ENCODE data around the gene ATP9B. TPM values are rescaled to one million over a fixed set of nuclear protein-coding genes. Genes with fewer than 3 reads are reported as not detected.
A peak's percentile ranks its signal among the peaks of the same experiment; 100 is the strongest.

ATP9B gene
- total RNA-seq, 2 donors from 2014 or later, result 69.5 to 72.4 TPM

DNA sequence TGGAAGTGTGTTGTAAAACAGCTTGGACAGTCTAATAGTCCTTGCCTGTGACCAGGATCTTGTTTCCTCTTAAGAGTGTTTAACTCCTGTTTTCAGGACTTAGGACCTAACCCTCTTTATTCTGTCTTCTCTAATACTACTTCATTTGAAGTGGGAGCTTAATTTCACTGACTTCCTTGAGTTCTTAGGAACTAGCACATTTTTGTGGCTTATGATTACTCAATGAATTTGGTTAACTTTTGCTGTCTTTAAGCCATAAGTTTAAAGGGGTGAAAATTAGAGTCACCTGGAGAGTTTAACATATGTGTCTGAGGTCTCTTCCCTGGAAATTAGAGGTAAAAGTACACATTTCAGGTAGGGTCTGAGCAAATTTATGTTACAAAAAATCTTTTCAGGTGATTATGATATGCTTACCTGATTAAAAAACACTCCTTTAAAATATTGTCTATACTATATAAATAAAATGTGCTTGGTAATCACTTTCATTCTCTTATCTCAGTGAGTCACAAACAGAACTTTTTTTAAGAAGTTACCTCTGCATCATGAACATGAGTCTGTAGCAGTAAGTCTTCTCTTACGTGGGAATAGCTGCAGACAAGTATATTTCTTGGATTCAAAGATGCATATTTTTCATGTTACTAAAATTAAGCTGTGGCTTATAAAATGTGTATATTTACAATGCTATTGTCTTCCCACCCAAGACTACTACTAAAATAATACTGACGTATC is 52.7 kb downstream of the ATP9B start:
- no peak overlapping the region for H3K4me3 Mint-ChIP-seq
- ATAC-seq, result no peak
- H3K36me3 Mint-ChIP-seq (ENCODE audit: low read depth), result peaks cover 8% of the 10 kb centered on the region
- H3K4me1 Mint-ChIP-seq, result peaks cover 11% of the 10 kb centered on the region
- no peaks in the 10 kb centered on the region for H3K27me3 Mint-ChIP-seq
- H3K9me3 ChIP-seq (ENCODE audit: control insufficient read depth, low read length, poor library complexity, severe bottlenecking), result no peaks in the 10 kb centered on the region
- DNase-seq, result no peak
- no peak overlapping the region for H3K27ac Mint-ChIP-seq

DNA sequence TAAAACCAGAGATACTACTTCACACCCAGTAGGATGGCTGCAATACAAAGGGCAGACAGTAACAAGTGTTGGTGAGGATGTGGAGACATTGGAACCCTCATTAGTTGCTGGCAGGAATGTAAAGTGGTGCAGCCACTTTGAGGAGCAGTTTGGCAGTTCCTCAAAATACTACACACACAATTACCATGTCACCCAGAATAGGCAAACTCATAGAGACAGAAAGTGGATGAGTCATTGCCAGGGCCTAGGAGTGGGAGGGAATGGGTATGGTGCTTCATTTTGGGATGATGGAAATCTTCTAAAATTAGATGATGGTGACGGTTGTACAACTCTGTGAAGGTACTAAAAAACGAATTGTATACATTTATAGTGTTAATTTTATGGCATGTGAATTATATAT is 54.8 kb downstream of the ATP9B start:
- Mint-ChIP-seq H3K27ac (no peak overlapping the region), H3K4me3 (no peak overlapping the region), H3K36me3 (ENCODE audit: low read depth) (peaks cover 7% of the 10 kb centered on the region), H3K4me1 (peaks cover 8% of the 10 kb centered on the region), H3K27me3 (no peaks in the 10 kb centered on the region)
- ATAC-seq (no peak), DNase-seq (no peak)
- H3K9me3 ChIP-seq (ENCODE audit: control insufficient read depth, low read length, poor library complexity, severe bottlenecking), result no peaks in the 10 kb centered on the region

DNA sequence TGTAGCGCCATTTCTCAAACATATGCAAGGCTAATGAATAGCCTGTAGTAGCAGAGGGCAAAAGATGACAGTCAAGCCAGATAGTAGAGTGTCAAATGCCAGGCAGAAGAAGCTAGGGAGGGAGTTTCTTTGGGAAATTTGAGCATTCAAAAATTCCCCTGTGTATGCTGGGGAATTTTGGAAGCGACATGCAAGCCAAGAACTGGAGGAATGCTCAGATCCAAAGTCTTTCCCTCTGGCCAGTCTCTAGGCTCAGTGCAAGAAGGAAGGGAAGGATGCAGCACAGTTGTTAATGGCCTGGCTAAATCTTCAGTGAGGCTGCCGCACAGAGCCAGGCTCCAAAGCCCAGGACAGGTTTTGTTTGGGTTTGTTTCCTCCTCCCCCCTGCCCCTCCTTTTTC is 59.9 kb downstream of the ATP9B start:
- peak overlapping the region; percentile 6 for H3K27ac Mint-ChIP-seq
- ATAC-seq (no peak), DNase-seq (no peak)
- H3K27me3 Mint-ChIP-seq, result no peaks in the 10 kb centered on the region
- peaks cover 12% of the 10 kb centered on the region for H3K36me3 Mint-ChIP-seq (ENCODE audit: low read depth)
- H3K4me3 Mint-ChIP-seq, result no peak overlapping the region
- H3K9me3 ChIP-seq (ENCODE audit: control insufficient read depth, low read length, poor library complexity, severe bottlenecking), result no peaks in the 10 kb centered on the region
- peaks cover 18% of the 10 kb centered on the region for H3K4me1 Mint-ChIP-seq

DNA sequence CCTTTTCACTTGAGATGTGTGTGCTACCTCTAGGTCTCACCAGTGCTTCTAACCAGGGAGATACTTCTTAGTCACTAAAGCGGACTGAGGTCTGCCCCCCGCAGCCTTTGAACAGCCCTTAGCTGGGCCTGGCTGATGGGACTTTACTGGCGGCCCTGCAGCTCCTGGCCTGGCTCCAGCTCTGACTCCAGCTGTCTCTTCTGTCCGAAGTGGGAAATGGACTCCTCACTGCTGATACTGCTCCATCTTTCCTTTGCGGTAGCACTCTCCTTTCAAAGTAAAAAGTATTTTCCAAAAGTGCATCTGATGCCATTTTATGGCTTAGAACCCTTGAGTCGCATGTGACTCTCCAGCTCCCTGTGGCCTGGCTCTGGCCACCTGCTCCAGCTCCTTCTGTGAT is 64.5 kb downstream of the ATP9B start:
- no peaks in the 10 kb centered on the region for H3K9me3 ChIP-seq (ENCODE audit: control insufficient read depth, low read length, poor library complexity, severe bottlenecking)
- Mint-ChIP-seq H3K4me3 (no peak overlapping the region), H3K36me3 (ENCODE audit: low read depth) (peaks cover 10% of the 10 kb centered on the region), H3K27ac (peak overlapping the region; percentile 61), H3K4me1 (peaks cover 22% of the 10 kb centered on the region), H3K27me3 (no peaks in the 10 kb centered on the region)
- no peak for DNase-seq
- ATAC-seq, result no peak

DNA sequence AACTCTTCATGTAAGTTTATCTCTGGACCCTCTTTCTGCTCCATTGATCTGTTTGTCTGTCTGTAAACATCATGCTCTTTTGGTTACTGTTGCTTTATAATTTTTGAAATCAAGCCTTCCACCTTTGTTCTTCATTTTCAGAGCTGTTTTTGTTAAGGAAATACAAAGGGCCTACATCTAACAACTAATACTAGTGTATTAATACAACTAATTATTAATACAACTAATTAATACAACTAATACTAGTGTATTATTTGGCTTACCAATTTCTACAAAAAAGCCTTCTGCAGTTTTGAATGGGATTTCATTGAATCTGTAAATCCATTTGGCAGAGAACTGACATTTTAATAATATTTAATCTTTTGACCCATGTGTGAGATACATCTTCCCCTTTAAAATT is 66.7 kb downstream of the ATP9B start:
- H3K9me3 ChIP-seq (ENCODE audit: control insufficient read depth, low read length, poor library complexity, severe bottlenecking), result no peaks in the 10 kb centered on the region
- Mint-ChIP-seq H3K4me3 (peak overlapping the region; percentile 36), H3K27me3 (no peaks in the 10 kb centered on the region), H3K27ac (no peak overlapping the region), H3K4me1 (peaks cover 18% of the 10 kb centered on the region), H3K36me3 (ENCODE audit: low read depth) (peaks cover 4% of the 10 kb centered on the region)
- ATAC-seq (no peak), DNase-seq (no peak)

DNA sequence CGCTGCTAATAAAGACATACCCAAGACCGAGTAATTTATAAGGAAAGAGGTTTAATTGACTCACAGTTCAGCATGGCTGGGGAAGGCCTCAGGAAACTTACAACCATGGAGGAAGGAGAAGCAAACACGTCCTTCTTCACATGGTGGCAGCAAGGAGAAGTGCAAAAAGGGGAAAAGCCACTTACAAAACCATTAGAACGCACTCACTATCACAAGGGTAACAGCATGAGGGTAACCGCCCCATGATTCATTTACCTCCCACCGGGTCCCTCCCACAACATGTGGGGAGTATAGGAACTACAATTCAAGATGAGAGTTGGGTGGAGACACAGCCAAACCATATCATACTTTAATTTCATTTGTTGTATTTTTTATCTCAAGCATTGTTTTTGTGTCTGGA is 67.5 kb downstream of the ATP9B start:
- ATAC-seq (no peak), DNase-seq (no peak)
- H3K4me1 Mint-ChIP-seq, result peaks cover 18% of the 10 kb centered on the region
- no peak overlapping the region for H3K4me3 Mint-ChIP-seq
- peaks cover 4% of the 10 kb centered on the region for H3K36me3 Mint-ChIP-seq (ENCODE audit: low read depth)
- H3K27me3 Mint-ChIP-seq, result no peaks in the 10 kb centered on the region
- no peaks in the 10 kb centered on the region for H3K9me3 ChIP-seq (ENCODE audit: control insufficient read depth, low read length, poor library complexity, severe bottlenecking)
- H3K27ac Mint-ChIP-seq, result no peak overlapping the region

DNA sequence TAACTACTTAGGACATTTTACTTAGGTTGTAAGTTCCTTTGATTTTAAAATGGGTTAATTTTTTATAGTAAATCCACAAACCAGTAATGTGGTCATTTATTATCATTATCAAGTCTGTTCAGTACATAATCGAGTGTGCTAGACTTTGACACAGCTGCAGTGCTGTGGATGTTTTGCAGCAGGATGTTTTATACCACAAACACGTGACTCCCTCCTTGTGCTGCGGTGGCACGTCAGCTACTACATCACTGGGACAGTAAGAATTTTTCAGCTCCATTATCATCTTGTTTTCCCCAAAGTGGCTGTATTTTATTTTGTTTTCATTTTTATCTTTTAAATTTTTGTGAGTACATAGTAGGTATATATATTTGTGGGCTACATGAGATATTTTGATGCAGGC is 70.0 kb downstream of the ATP9B start:
- Mint-ChIP-seq H3K27ac (peak overlapping the region; percentile 59), H3K27me3 (no peaks in the 10 kb centered on the region), H3K36me3 (ENCODE audit: low read depth) (peaks cover 8% of the 10 kb centered on the region), H3K4me1 (peaks cover 14% of the 10 kb centered on the region), H3K4me3 (no peak overlapping the region)
- ATAC-seq, result peak; percentile 87
- DNase-seq, result peak in 1 of 3 donors; percentile 12
- no peaks in the 10 kb centered on the region for H3K9me3 ChIP-seq (ENCODE audit: control insufficient read depth, low read length, poor library complexity, severe bottlenecking)

DNA sequence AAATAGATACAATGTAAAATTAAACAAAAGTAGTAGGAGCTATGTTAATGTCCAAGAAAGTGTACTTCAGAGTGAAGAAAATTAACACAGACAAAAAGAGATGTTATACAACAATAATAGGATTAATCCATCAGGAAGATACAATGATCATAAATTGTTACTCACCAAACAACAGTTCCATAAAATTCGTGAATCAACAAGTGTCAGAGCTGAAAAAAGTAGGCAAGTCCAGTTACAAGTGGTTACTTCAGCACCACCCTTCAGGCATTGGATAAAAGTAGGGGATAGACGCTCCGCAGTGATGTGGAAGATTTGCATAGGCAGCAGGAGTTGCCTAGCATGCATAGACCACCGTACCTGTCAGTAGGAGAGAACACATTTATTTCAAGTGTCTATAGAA is 77.8 kb downstream of the ATP9B start:
- H3K4me1 Mint-ChIP-seq, result peaks cover 2% of the 10 kb centered on the region
- DNase-seq (no peak), ATAC-seq (no peak)
- peaks cover 9% of the 10 kb centered on the region for H3K36me3 Mint-ChIP-seq (ENCODE audit: low read depth)
- no peaks in the 10 kb centered on the region for H3K27me3 Mint-ChIP-seq
- no peak overlapping the region for H3K4me3 Mint-ChIP-seq
- H3K27ac Mint-ChIP-seq, result no peak overlapping the region
- no peaks in the 10 kb centered on the region for H3K9me3 ChIP-seq (ENCODE audit: control insufficient read depth, low read length, poor library complexity, severe bottlenecking)

DNA sequence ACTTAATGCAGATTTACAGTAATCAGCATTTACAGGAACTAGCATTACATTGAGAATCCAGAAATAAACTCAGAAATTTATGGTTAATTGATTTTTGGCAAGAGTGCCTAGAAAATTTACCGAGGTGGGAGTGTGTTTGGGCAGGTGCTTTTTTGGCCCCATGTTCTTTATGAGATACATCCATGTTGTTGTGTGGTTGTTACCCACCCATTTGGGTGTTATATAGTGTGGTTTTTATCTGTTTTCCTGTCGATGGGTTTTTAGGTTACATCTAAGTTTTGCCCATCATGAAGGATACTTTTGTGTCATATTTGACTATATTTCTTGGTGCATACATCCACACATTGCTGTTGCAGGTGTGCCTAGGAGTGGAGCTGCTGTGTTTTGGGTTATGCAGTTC is 82.0 kb downstream of the ATP9B start:
- H3K4me1 Mint-ChIP-seq, result peaks cover under 1% of the 10 kb centered on the region
- no peaks in the 10 kb centered on the region for H3K27me3 Mint-ChIP-seq
- H3K27ac Mint-ChIP-seq, result no peak overlapping the region
- ATAC-seq, result no peak
- no peaks in the 10 kb centered on the region for H3K9me3 ChIP-seq (ENCODE audit: control insufficient read depth, low read length, poor library complexity, severe bottlenecking)
- H3K36me3 Mint-ChIP-seq (ENCODE audit: low read depth), result peaks cover 3% of the 10 kb centered on the region
- no peak for DNase-seq
- H3K4me3 Mint-ChIP-seq, result no peak overlapping the region

DNA sequence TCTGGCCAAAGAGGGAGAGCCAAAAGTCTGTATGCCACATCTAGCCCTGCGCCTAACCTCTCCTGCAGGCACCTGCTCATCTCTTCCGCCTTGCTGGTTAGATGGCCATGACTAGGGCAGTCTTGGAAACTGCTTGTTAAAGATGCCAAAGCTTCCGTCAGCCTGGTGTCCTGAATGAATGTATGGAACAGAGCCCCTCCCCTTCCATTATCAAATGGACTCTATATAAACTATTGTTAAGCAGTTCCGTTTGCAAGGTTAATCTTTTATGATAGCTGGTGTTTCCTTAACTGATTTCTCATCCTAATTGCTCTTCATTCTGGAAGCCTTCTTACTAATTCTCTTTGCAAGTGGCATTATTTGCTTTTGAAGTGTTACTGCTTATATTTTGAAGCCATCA is 87.1 kb downstream of the ATP9B start:
- Mint-ChIP-seq H3K27ac (peak overlapping the region; percentile 1), H3K4me1 (peaks cover 14% of the 10 kb centered on the region), H3K4me3 (no peak overlapping the region), H3K36me3 (ENCODE audit: low read depth) (peaks cover 11% of the 10 kb centered on the region), H3K27me3 (no peaks in the 10 kb centered on the region)
- H3K9me3 ChIP-seq (ENCODE audit: control insufficient read depth, low read length, poor library complexity, severe bottlenecking), result no peaks in the 10 kb centered on the region
- DNase-seq, result no peak
- no peak for ATAC-seq

DNA sequence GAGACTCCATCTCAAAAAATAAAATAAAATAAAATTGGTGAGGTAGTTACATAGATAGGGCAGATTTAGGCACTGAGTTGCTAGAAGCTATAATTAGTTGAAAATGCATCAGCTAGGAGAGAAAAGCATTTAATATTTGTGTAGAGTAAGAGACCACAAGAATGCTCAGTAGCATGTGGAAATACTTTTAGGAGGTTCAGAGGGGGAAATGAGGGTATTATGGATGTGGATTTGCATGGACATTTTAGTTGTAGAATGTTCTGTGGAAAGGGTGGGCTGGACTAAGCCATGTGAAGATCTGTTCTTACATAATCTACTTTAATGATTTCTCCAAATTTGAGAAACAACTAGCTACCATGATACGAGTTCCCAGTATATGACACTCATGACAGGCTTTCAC is 95.5 kb downstream of the ATP9B start:
- peaks cover 7% of the 10 kb centered on the region for H3K36me3 Mint-ChIP-seq (ENCODE audit: low read depth)

DNA sequence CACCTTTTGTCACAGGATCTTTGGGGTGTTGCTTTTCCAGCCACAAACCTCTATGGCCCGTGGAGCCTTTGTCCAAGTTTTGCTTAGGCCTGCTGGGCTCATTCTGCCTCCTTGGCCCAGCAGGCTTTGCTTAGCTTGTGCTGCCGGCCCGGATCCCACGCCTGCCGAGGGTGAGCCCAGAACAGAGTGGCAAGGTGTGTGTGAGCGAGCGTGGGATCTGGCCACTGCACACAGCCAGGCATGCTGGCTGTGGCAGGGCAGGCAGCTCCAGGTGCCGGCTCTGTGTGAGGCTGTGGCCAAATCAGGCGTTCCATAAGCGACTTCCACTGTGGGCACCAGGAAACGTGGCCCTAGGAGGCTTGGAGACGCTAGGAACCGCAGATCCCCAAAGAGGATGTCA is 97.5 kb downstream of the ATP9B start:
- no peak for ATAC-seq
- H3K27ac Mint-ChIP-seq, result no peak overlapping the region
- H3K4me3 Mint-ChIP-seq, result no peak overlapping the region
- no peaks in the 10 kb centered on the region for H3K9me3 ChIP-seq (ENCODE audit: control insufficient read depth, low read length, poor library complexity, severe bottlenecking)
- no peaks in the 10 kb centered on the region for H3K27me3 Mint-ChIP-seq
- DNase-seq, result no peak
- peaks cover 7% of the 10 kb centered on the region for H3K4me1 Mint-ChIP-seq
- H3K36me3 Mint-ChIP-seq (ENCODE audit: low read depth), result peaks cover 5% of the 10 kb centered on the region

More for the DNA sequence above, 95.5 kb downstream of the ATP9B start:
- H3K4me1 Mint-ChIP-seq, result peaks cover 5% of the 10 kb centered on the region
- no peak overlapping the region for H3K4me3 Mint-ChIP-seq
- H3K27me3 Mint-ChIP-seq, result no peaks in the 10 kb centered on the region
- DNase-seq (no peak), ATAC-seq (no peak)
- no peaks in the 10 kb centered on the region for H3K9me3 ChIP-seq (ENCODE audit: control insufficient read depth, low read length, poor library complexity, severe bottlenecking)
- no peak overlapping the region for H3K27ac Mint-ChIP-seq

DNA sequence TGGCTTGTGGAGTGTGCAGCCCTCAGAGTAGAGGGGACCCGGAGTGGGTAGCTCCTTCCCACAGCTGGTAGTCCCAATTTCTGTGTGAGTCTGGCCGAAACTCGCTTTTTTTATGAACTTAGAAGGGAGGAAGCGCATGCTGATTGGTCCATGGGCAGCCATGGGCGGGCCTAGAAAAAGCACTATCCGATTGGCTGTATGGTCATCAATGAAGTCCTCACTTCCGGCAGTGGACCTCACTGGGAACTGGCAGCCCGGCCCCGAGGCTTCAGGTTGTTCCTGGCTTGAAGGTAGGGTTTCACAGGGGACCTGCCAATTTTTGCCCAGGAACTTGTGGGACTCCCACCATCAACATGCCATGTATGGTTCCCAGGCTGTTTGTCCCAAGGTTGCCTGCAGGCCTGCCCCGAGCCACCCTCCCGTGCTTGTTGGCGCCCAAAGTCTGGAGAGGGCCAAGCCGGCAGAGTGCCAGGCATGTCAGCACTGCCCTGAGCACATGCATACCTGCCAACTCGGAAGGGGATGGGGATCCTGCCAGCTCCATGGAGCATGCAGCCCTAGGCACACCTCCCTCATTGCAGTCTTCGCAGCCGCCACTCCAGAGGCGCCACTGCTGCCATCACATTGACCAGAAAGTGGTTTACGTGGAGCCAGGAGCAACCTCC is 98.5 kb downstream of the ATP9B start:
- no peak for ATAC-seq
- Mint-ChIP-seq H3K27ac (no peak overlapping the region), H3K4me1 (peaks cover 7% of the 10 kb centered on the region), H3K4me3 (no peak overlapping the region), H3K36me3 (ENCODE audit: low read depth) (peaks cover 5% of the 10 kb centered on the region), H3K27me3 (no peaks in the 10 kb centered on the region)
- DNase-seq, result no peak
- H3K9me3 ChIP-seq (ENCODE audit: control insufficient read depth, low read length, poor library complexity, severe bottlenecking), result no peaks in the 10 kb centered on the region
